ENCODE data around the gene SORBS1. TPM values are rescaled to one million over a fixed set of nuclear protein-coding genes. Genes with fewer than 3 reads are reported as not detected.

The SORBS1 gene
- total and polyA plus RNA-seq, 2 experiments from 2014 or later = 17.0 to 40.2 TPM

DNA sequence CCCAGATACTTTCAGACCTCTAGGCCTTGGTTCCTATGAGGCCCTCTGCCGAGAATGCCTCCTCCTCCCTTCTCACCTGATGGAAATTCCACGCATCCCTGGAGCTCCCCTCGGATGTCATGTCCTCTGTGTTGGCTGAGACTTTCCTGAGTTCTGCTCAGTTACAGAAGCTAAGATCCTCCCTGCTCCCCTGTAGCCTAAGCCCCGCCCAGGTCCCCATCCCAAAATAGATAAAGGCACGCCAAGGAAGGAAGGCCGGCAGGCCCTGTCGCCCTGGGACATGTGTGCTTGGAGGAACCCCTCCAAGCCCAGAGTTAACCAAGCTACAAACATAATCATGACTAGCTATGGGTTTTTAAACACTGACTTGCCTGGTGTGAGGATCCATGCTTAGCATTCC, 123.5 kb downstream of the SORBS1 start:
- H3K27ac ChIP-seq = no peak overlapping the region
- H3K4me1 ChIP-seq (ENCODE audit: insufficient read depth) = no peaks in the 10 kb centered on the region
- H2AFZ ChIP-seq = no peak overlapping the region
- H3K4me3 ChIP-seq = no peak overlapping the region
- DNase-seq (ENCODE audit: low spot score) = no peak
- no peaks in the 10 kb centered on the region for H3K36me3 ChIP-seq (replicated peaks; ENCODE audit: insufficient read depth, low read depth)
- no peaks in the 10 kb centered on the region for H3K9me2 ChIP-seq (replicated peaks; ENCODE audit: insufficient read depth)
- H3K9me3 ChIP-seq (ENCODE audit: low read depth) = no peaks in the 10 kb centered on the region
- H4K20me1 ChIP-seq (ENCODE audit: insufficient read depth, poor library complexity, severe bottlenecking) = no peaks in the 10 kb centered on the region
- TF ChIP-seq, protein P1, sequence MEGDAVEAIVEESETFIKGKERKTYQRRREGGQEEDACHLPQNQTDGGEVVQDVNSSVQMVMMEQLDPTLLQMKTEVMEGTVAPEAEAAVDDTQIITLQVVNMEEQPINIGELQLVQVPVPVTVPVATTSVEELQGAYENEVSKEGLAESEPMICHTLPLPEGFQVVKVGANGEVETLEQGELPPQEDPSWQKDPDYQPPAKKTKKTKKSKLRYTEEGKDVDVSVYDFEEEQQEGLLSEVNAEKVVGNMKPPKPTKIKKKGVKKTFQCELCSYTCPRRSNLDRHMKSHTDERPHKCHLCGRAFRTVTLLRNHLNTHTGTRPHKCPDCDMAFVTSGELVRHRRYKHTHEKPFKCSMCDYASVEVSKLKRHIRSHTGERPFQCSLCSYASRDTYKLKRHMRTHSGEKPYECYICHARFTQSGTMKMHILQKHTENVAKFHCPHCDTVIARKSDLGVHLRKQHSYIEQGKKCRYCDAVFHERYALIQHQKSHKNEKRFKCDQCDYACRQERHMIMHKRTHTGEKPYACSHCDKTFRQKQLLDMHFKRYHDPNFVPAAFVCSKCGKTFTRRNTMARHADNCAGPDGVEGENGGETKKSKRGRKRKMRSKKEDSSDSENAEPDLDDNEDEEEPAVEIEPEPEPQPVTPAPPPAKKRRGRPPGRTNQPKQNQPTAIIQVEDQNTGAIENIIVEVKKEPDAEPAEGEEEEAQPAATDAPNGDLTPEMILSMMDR (IDR thresholded peaks at IDR 0.05; ENCODE audit: poor library complexity) = no peak
- TF ChIP-seq EZH2phosphoT487 (IDR thresholded peaks at IDR 0.05; ENCODE audit: low read depth, severe bottlenecking, unreplicated experiment) = no peak
- no peak for TF ChIP-seq EZH2 (IDR thresholded peaks at IDR 0.05; ENCODE audit: borderline replicate concordance)
- H3K79me2 ChIP-seq = peaks cover 2% of the 10 kb centered on the region
- WGBS (ENCODE audit: low lambda C conversion rate, missing lambda C conversion rate) = 91% methylated on average over 7 of the region's 7 CpGs
- no peaks in the 10 kb centered on the region for H3K27me3 ChIP-seq
- no peak overlapping the region for H3K4me2 ChIP-seq

DNA sequence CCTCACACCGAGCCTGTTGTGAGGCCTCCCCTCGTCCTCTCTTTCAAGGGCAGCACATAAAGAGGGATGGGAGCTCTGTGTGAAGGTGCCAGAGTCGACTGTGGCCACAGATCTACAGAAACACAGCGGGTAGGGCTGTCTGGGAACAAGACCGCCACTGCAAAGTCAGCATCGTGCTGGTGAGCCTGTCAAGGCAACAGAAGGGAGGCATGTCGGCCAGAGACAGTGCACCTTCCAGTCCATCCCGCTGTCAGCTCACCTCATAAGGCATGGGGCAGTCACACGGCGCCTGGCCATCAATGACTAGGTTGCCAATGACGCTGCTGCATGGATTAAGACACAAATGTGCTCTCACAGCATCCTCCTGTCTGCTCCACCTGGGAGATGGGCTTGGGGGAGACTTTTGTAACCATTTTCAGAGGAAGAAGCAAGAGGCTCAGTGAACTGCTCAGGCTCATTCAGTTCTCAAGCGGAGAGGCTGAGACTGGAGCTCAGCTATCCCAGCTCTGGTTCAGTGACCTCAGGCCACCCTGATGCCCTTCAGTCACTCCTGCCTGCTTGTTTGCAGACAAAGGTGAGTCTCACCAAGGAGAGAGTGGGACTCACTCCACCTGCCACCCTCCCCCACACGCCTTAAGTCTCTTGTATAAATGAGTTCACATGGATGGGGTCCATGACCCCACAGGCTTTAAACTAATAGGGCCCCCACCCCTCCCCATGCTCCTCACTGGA, 125.5 kb downstream of the SORBS1 start:
- H3K4me1 ChIP-seq (ENCODE audit: insufficient read depth) = no peaks in the 10 kb centered on the region
- WGBS (ENCODE audit: low lambda C conversion rate, missing lambda C conversion rate) = 95% methylated on average over 13 of the region's 13 CpGs
- no peaks in the 10 kb centered on the region for H3K9me2 ChIP-seq (replicated peaks; ENCODE audit: insufficient read depth)
- H3K79me2 ChIP-seq = no peaks in the 10 kb centered on the region
- no peaks in the 10 kb centered on the region for H3K27me3 ChIP-seq
- H3K9me3 ChIP-seq (ENCODE audit: low read depth) = no peaks in the 10 kb centered on the region
- no peak for DNase-seq (ENCODE audit: low spot score)
- no peak overlapping the region for H2AFZ ChIP-seq
- TF ChIP-seq EZH2phosphoT487 (IDR thresholded peaks at IDR 0.05; ENCODE audit: low read depth, severe bottlenecking, unreplicated experiment) = no peak
- H3K4me2 ChIP-seq = no peak overlapping the region
- H3K27ac ChIP-seq = no peak overlapping the region
- no peaks in the 10 kb centered on the region for H3K36me3 ChIP-seq (replicated peaks; ENCODE audit: insufficient read depth, low read depth)
- no peaks in the 10 kb centered on the region for H4K20me1 ChIP-seq (ENCODE audit: insufficient read depth, poor library complexity, severe bottlenecking)
- no peak overlapping the region for H3K4me3 ChIP-seq

DNA sequence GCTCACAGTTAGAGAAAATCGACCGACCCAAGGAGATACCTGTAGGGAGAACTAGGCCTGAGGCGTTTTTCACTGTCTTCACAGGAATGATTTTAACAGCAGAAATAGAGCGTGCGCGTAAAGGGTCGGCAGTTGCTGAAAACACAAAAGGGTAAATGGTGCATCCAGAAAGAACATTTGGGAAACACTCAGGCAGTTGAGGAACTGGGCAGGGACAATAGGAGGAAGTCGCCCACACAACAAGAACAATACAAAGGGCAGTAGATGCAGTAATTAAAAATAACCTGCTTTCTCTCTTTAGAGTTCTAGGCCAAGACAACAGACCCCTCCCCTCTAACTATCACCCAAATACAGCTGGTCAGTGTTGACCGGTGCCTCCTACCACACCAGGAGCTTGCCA, 126.6 kb downstream of the SORBS1 start:
- Histone ChIP-seq H3K9me3 (ENCODE audit: low read depth) (no peaks in the 10 kb centered on the region), H2AFZ (no peak overlapping the region), H3K36me3 (replicated peaks; ENCODE audit: insufficient read depth, low read depth) (no peaks in the 10 kb centered on the region), H3K79me2 (no peaks in the 10 kb centered on the region), H3K27me3 (no peaks in the 10 kb centered on the region), H3K4me3 (no peak overlapping the region), H3K4me2 (no peak overlapping the region), H3K4me1 (ENCODE audit: insufficient read depth) (no peaks in the 10 kb centered on the region), H4K20me1 (ENCODE audit: insufficient read depth, poor library complexity, severe bottlenecking) (no peaks in the 10 kb centered on the region), H3K27ac (no peak overlapping the region), H3K9me2 (replicated peaks; ENCODE audit: insufficient read depth) (no peaks in the 10 kb centered on the region)
- no peak for DNase-seq (ENCODE audit: low spot score)
- TF ChIP-seq EZH2phosphoT487 (IDR thresholded peaks at IDR 0.05; ENCODE audit: low read depth, severe bottlenecking, unreplicated experiment) (no peak), EZH2 (IDR thresholded peaks at IDR 0.05; ENCODE audit: borderline replicate concordance) (no peak)
- TF ChIP-seq, protein P1 (IDR thresholded peaks at IDR 0.05; ENCODE audit: poor library complexity) = no peak
- 92% methylated on average over 9 of the region's 9 CpGs for WGBS (ENCODE audit: low lambda C conversion rate, missing lambda C conversion rate)

DNA sequence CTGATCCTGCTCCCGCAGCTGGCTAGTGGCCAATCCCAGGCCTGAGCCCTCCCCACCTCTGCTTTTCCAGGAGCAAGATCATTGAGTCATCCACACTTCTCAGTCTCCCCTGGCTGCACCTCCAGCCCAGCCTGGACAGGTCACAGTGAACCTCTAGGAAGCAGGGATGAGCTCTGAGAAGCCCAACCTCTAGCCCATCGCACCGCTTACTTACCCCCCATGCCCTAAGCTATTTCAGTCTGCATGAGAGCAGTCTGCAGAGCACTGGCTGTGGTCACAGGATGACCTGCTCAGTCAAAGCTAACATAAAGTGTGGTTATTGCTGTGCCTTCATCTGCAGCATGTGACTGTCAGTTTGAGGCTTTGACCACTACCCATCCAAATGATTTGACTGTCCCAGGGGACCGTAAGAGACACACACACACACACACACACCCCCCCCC, 129.2 kb downstream of the SORBS1 start:
- Histone ChIP-seq H3K9me2 (replicated peaks; ENCODE audit: insufficient read depth) (no peaks in the 10 kb centered on the region), H2AFZ (no peak overlapping the region), H3K27me3 (no peaks in the 10 kb centered on the region), H3K27ac (no peak overlapping the region), H3K4me2 (no peak overlapping the region), H3K4me3 (no peak overlapping the region), H4K20me1 (ENCODE audit: insufficient read depth, poor library complexity, severe bottlenecking) (no peaks in the 10 kb centered on the region), H3K79me2 (no peaks in the 10 kb centered on the region), H3K4me1 (ENCODE audit: insufficient read depth) (no peaks in the 10 kb centered on the region), H3K36me3 (replicated peaks; ENCODE audit: insufficient read depth, low read depth) (no peaks in the 10 kb centered on the region), H3K9me3 (ENCODE audit: low read depth) (no peaks in the 10 kb centered on the region)
- DNase-seq (ENCODE audit: low spot score) = no peak
- WGBS (ENCODE audit: low lambda C conversion rate, missing lambda C conversion rate) = 85% methylated on average over 4 of the region's 4 CpGs
- no peak for TF ChIP-seq EZH2phosphoT487 (IDR thresholded peaks at IDR 0.05; ENCODE audit: low read depth, severe bottlenecking, unreplicated experiment)
- TF ChIP-seq, protein P1 (IDR thresholded peaks at IDR 0.05; ENCODE audit: poor library complexity) = no peak
- TF ChIP-seq EZH2 (IDR thresholded peaks at IDR 0.05; ENCODE audit: borderline replicate concordance) = no peak

Measured in hepatocyte (in vitro differentiated cells).